GM21825 (cell line): ENCODE measurements around the gene XXYLT1.

Experiments
- ATAC-seq: cut with Tn5 transposase; IDR thresholded peaks from one replicate; pipeline ENCODE4 v1.9.1; 2021; ENCODE audit warnings: mild to moderate bottlenecking, moderate library complexity; ENCODE audit not compliant: unreplicated experiment

The XXYLT1 gene

GRCh38 chr3:195268576-195269309, 2.2 kb downstream of the XXYLT1 start:
- no peak for ATAC-seq

- ATAC-seq = no peak
Measured at GRCh38 chr3:195267096-195267495, 3.9 kb downstream of the XXYLT1 start.

- ATAC-seq = no peak
Measured at GRCh38 chr3:195266428-195266827, 4.5 kb downstream of the XXYLT1 start.

- no peak for ATAC-seq
Measured at GRCh38 chr3:195265363-195265976, 5.5 kb downstream of the XXYLT1 start.

GRCh38 chr3:195263925-195264600, 6.9 kb downstream of the XXYLT1 start:
- no peak for ATAC-seq

- no peak for ATAC-seq
Measured at GRCh38 chr3:195263193-195263924, 7.6 kb downstream of the XXYLT1 start.

- no peak for ATAC-seq
Measured at GRCh38 chr3:195261925-195262324, 9.0 kb downstream of the XXYLT1 start.

- peak; percentile 14 for ATAC-seq
Measured at GRCh38 chr3:195260280-195260905, 10.6 kb downstream of the XXYLT1 start.

GRCh38 chr3:195259475-195260279, 11.3 kb downstream of the XXYLT1 start:
- ATAC-seq = peak; percentile 68

GRCh38 chr3:195259154-195259474, 11.8 kb downstream of the XXYLT1 start:
- no peak for ATAC-seq

GRCh38 chr3:195258449-195259153, 12.4 kb downstream of the XXYLT1 start:
- ATAC-seq = no peak

- ATAC-seq = no peak
Measured at GRCh38 chr3:195257454-195258448, 13.2 kb downstream of the XXYLT1 start.

GRCh38 chr3:195256639-195257453, 14.1 kb downstream of the XXYLT1 start:
- no peak for ATAC-seq

- ATAC-seq = no peak
Measured at GRCh38 chr3:195255571-195256501, 15.1 kb downstream of the XXYLT1 start.

- ATAC-seq = no peak
Measured at GRCh38 chr3:195255176-195255500, 15.8 kb downstream of the XXYLT1 start.

- ATAC-seq = no peak
Measured at GRCh38 chr3:195254454-195255175, 16.3 kb downstream of the XXYLT1 start.
